Measurements from ENCODE around the gene CUEDC1. TPM values are rescaled to one million over a fixed set of nuclear protein-coding genes. Genes with fewer than 3 reads are reported as not detected.

Gene CUEDC1
- total and polyA plus RNA-seq, 2 of the 13 experiments (the other 11 are each of a cell fraction or from before 2014, with no cell fraction given), result 7.4 to 12.9 TPM

DNA sequence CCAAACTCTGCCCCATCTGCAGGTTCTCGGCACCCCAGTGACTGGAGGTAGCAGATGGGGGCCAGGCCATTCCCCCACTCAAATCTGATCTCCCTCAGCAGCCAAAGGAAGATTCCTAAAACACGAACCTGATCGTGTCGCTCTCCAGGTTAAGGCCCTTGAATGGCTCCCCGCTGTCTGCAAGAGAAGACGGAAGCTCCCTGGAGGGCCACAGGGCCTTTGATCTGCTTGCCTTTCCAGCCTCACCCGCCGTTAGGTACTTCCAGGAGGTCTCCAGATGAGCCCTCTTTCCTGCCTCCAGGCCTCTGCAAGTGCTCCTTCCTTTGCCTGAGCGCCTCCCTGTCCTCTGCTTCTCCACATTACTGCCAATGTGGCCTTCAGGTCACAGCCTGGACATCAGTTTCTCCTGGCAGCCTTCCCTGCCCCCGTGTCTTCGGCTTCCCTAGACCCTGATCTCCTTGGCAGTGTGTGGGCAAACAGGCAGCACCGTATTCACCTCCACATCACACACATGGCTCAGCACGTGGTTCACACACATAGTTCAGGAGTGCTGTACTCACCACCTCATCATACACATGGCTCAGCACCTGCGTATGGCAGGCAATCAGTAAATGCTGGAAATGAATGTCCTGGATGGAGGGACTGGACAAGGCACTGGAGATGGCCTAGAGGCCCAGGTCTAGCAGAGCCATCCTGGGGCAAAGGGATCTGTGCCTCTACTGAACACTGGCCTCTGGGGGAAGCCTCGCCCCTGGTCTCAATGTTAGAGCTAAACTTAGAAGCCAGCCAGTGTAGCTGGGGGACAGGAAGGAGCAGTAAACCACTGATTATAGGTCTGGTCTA, 79.0 kb downstream of the CUEDC1 start:
- DNase-seq (ENCODE audit: low spot score) (no peak), FAIRE-seq (no peak), ATAC-seq (no peak)
- H3K27ac ChIP-seq (ENCODE audit: extremely low read length, insufficient read depth, low read length), result peak overlapping the region; percentile 24
- H3K9me3 ChIP-seq (ENCODE audit: low read length), result no peaks in the 10 kb centered on the region
- in situ Hi-C loops (cut with HindIII; ENCODE audit: extremely low pct_ligation_motif_present, low pct_unique_long_range_greater_than_20kb), result no loop called here
- no peak overlapping the region for H2AFZ ChIP-seq (ENCODE audit: low read length)
- POLR2A ChIA-PET, result interaction anchor here (0.8 to 7.7 kb wide), 15 partner anchors 14 to 131 kb away, joined by 3 to 89 read pairs (median 3); partner anchors contain the start of genes MRPS23, SRSF1 and VEZF1
- CTCF ChIA-PET (ENCODE audit: low intra/inter-chr PET ratio, low total read pairs), result interaction anchor here (0.7 to 1.5 kb wide), 5 partner anchors 13 to 237 kb away, joined by 3 to 6 read pairs (median 5); no protein-coding TSS in a partner anchor
- peak overlapping the region; percentile 56; the same call in 1 of the 2 replicates for H3K4me2 ChIP-seq (ENCODE audit: low read depth, low read length)
- H3K27me3 ChIP-seq (ENCODE audit: control insufficient read depth in 1 of 2, insufficient read depth in 2 of 2, low read length in 2 of 2), result no peaks in the 10 kb centered on the region
- H4K20me1 ChIP-seq (ENCODE audit: insufficient read depth, low read length), result no peaks in the 10 kb centered on the region
- 94% methylated on average over 14 of the region's 15 CpGs for WGBS (ENCODE audit: low lambda C conversion rate)
- peaks cover 75% of the 10 kb centered on the region for H3K4me1 ChIP-seq (ENCODE audit: insufficient read depth, low read length)
- no peaks in the 10 kb centered on the region for H3K79me2 ChIP-seq (ENCODE audit: insufficient read depth, low read length)
- H3K9ac ChIP-seq (ENCODE audit: insufficient read depth, low read depth, low read length), result peak overlapping the region; percentile 43
- no peaks in the 10 kb centered on the region; a peak in 1 of 5 replicates for H3K36me3 ChIP-seq (replicated peaks in 1 of 2; ENCODE audit: control insufficient read depth in 1 of 2, insufficient read depth in 2 of 2, low read length in 2 of 2)
- intact Hi-C loops (cut with micrococcal nuclease; ENCODE audit: unreplicated experiment), result no loop called here
- BruUV-seq (replicated peaks), result no TSS peak
- no peak overlapping the region for H3K4me3 ChIP-seq (replicated peaks in 1 of 3; ENCODE audit: insufficient read depth in 1 of 3, low read depth in 2 of 3, low read length in 3 of 3)
- TF ChIP-seq, protein P1, sequence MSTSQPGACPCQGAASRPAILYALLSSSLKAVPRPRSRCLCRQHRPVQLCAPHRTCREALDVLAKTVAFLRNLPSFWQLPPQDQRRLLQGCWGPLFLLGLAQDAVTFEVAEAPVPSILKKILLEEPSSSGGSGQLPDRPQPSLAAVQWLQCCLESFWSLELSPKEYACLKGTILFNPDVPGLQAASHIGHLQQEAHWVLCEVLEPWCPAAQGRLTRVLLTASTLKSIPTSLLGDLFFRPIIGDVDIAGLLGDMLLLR (CRISPR knock-in tag; IDR thresholded peaks at IDR 0.05), result peak; percentile 52; the same call in 1 of the 2 replicates
- TF ChIP-seq ZNF264 (CRISPR knock-in tag; IDR thresholded peaks at IDR 0.05) (no peak), ZEB1 (IDR thresholded peaks at IDR 0.05; ENCODE audit: insufficient replicate concordance, low read depth) (no peak), SIX4 (CRISPR knock-in tag; IDR thresholded peaks at IDR 0.05) (no peak), ZNF780A (CRISPR knock-in tag; IDR thresholded peaks at IDR 0.05) (no peak), ATAD3A (CRISPR knock-in tag; IDR thresholded peaks at IDR 0.05) (0 out of 2 replicates have a peak, but pooled peaks have one; percentile 43), CHD2 (IDR thresholded peaks at IDR 0.05; ENCODE audit: low read depth, low read length) (no peak), GFI1 (CRISPR knock-in tag; IDR thresholded peaks at IDR 0.05; ENCODE audit: borderline replicate concordance) (no peak), HOXA3 (CRISPR knock-in tag; IDR thresholded peaks at IDR 0.05) (no peak), NPAS2 (CRISPR knock-in tag; IDR thresholded peaks at IDR 0.05; ENCODE audit: borderline replicate concordance) (no peak), EEA1 (CRISPR knock-in tag; IDR thresholded peaks at IDR 0.05; ENCODE audit: borderline replicate concordance) (no peak), KLF16 (CRISPR knock-in tag; IDR thresholded peaks at IDR 0.05) (no peak), ZKSCAN5 (CRISPR knock-in tag; IDR thresholded peaks at IDR 0.05) (no peak), TOE1 (CRISPR knock-in tag; IDR thresholded peaks at IDR 0.05) (no peak)
- TF ChIP-seq, protein P2, sequence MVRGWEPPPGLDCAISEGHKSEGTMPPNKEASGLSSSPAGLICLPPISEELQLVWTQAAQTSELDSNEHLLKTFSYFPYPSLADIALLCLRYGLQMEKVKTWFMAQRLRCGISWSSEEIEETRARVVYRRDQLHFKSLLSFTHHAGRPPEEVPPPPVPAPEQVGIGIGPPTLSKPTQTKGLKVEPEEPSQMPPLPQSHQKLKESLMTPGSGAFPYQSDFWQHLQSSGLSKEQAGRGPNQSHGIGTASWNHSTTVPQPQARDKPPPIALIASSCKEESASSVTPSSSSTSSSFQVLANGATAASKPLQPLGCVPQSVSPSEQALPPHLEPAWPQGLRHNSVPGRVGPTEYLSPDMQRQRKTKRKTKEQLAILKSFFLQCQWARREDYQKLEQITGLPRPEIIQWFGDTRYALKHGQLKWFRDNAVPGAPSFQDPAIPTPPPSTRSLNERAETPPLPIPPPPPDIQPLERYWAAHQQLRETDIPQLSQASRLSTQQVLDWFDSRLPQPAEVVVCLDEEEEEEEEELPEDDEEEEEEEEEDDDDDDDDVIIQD (CRISPR knock-in tag; IDR thresholded peaks at IDR 0.05; ENCODE audit: low read depth), result no peak
- TF ChIP-seq, protein P3, sequence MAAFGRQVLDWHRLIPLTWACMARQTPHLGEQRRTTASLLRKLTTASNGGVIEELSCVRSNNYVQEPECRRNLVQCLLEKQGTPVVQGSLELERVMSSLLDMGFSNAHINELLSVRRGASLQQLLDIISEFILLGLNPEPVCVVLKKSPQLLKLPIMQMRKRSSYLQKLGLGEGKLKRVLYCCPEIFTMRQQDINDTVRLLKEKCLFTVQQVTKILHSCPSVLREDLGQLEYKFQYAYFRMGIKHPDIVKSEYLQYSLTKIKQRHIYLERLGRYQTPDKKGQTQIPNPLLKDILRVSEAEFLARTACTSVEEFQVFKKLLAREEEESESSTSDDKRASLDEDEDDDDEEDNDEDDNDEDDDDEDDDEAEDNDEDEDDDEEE (CRISPR knock-in tag; IDR thresholded peaks at IDR 0.05), result 0 out of 2 replicates have a peak, but pooled peaks have one; percentile 9
- TF ChIP-seq, protein P4, sequence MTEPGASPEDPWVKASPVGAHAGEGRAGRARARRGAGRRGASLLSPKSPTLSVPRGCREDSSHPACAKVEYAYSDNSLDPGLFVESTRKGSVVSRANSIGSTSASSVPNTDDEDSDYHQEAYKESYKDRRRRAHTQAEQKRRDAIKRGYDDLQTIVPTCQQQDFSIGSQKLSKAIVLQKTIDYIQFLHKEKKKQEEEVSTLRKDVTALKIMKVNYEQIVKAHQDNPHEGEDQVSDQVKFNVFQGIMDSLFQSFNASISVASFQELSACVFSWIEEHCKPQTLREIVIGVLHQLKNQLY (CRISPR knock-in tag; IDR thresholded peaks at IDR 0.05), result no peak

Measured in HepG2 (cell line).